Middle frontal gyrus (tissue), 1 donor: Measurements from ENCODE around the gene ACSL3.
"Not testable (repeated sequence)": the region's sequence is repeated elsewhere in the genome, so short reads cannot be mapped to it uniquely, and the experiment has no call there.

ENCODE experiments used
- DNase-seq: peaks from one replicate; pipeline ENCODE4 v3.0.0-alpha.2; 2015; ENCODE audit warnings: low spot score; ENCODE audit errors: extremely low spot score

ACSL3 gene

DNA sequence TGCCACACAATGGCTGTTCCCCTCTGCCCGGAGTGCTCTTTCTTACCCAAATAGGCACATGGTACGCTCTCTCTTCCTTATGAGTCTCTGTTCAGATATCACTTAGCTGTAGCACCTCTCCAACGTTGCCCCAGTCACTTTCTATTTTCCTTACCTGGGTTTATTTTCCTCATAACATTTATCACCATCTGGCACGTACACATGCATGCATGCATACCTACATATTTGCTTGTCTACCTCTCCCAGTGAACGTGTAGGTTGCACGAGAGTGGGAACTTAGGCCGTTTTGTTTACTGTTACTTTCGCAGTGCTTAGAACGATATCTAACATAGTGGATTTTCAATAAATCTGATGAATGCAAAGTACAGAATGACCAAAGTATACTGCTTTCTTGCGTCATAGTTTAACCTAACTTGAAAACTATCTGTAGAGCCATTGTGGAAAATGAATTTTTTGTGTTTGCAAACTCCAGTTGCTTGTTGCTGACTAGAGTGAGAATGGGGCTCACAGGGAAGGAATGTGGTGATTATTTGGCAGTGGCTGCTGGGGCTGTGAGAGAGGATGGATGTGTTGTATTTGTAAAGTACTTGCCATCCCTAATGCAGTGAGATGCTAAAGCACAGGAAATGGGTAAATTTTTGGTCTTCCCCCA is 47.1 kb downstream of the ACSL3 start:
- no peak for DNase-seq

DNA sequence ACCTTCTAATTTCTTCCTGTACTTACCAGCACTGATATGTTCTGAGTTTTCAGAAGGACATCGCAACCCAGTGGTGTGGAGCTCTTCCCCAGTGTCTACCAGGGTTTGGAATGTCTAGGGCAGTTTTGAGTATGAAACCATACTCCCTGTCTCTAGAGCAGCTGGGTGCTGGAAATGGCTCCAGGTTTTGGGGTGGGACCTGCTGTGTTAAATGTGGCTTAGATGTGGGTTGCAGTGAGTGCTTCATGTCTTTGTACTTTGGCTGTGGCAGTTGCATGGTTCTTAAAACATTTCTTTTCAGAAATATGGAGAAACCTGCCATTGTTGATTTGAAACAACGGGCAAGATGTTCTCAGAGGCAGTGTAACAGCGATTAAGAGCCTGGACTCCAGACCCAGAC is 48.5 kb downstream of the ACSL3 start:
- no peak for DNase-seq

DNA sequence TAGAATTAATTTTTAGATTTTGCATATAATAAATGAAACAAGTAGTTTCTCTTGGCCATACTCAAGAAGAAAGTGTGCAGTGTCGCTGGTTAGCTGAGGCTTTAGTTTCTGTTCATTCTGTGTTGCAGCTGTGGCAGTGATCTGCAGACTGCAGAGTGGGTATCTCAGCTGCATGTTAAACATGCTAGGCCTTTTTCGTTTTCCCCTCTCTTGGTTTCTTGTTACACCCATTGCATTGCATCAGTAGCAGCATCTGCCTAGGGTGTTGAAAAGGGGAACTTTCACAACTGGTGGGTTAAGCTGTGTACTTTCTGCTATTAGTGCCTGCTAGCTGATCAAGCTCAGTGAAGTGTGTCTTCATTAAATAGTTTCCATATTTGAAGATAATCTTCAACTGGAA is 51.3 kb downstream of the ACSL3 start:
- no peak for DNase-seq

DNA sequence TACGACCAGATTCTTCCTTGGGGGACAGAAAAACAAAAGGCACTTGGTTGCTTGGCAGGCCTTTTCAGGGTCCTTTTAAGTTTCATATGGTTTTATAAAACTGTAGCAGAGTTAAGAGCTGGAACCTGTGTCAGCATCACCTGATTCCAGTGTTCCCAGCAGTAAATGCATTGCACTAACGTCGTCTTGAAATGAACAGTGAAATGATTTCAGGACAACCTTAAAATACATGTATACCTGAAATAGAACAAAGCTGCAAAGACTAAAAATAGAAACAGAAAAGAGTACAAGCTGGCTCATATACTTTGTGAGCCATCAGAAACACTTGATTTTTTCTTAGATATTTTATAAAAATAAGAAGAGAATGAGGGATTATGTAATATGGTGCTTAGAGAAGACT is 51.9 kb downstream of the ACSL3 start:
- no peak for DNase-seq

DNA sequence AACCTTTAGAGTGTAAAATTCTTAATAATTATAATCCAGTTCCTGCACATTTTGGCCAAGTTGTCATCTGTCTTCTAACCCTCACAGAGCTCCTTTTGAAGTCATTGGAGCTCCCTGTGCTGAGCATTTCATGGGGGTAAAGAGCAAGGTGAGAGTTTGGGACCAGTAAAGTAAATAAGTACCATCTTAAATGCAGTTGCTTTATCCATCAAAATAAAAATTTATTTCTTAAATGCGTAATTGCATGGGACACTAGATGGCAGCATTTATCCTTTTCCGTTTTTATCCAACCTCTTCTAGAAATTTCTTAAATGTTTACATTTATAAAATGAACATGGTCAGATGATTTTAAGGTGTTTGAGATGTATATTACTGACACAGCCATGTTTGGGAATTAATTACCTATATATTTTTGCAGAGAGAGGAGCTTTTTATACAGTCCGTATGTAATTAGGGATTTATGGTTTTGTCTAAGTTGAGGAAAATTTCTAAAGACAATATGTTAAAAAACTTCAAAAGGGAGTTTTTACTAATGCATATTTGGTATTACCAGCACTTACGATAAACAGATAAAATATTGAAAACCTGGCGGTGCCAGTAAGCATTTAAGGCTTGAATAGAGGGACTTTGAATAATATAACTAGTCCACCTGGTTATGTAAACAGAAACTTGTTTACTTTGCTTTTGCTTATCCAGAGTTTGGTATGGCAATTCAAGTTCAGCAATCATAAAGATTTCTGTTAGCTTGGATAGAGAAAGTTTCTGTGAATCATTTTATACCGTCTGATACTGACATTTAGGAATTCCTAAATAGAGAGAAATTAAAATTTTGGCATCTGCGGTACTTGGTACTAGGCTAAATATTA is 54.5 kb downstream of the ACSL3 start:
- no peak for DNase-seq

DNA sequence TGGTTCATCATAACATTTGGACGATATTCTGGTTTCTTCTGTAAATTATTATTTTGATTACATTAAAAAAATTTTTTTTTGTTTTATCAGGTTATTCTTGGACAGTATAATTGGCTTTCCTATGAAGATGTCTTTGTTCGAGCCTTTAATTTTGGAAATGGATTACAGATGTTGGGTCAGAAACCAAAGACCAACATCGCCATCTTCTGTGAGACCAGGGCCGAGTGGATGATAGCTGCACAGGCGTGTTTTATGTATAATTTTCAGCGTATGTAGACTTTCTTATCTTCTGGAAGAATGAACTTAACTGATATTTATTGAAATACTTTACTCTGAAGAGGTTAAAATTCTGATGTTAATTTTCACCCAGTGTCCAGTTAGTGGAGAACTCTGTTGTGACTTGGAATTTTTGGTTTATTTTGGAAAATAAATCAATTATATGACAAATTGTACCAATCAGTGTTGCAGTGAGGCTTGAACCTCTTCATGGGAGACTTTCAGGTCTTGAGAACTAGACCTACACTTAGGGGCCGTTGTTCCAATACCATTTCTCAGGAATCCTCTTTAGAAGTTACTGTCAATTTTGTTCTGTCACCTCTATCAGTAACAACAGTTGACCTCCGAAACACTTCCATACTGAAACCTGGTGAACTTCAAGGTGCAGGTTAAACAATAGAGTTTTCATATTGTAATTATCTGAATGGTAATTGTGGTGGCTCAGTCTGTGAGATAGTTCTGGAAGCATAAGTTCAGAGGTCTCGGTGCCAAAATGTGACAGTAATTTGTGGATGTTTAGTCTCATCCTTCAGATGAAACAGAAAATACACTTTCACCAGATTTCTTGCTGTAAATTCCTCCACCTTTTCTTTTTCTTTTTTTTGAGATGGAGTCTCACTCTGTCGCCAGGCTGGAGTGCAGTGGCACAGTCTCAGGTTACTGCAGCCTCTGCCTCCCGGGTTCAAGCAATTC is 55.7 kb downstream of the ACSL3 start:
- DNase-seq, result no peak

DNA sequence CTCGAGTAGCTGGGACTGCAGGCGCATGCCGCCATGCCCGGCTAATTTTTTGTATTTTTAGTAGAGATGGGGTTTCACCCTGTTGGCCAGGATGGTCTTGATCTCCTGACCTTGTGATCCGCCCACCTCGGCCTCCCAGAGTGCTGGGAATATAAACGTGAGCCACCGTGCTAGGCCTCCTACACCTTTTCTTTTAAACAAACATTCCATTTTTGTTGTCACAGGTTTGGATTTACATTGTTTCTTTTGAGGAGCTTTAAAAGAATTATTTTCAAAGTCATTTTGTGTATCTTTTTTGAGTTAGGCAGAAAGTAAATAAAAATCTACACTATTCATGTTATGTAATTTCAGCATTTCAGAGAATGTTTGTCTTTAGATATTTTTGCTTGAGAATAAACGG is 56.4 kb downstream of the ACSL3 start:
- not testable (repeated sequence) for DNase-seq

DNA sequence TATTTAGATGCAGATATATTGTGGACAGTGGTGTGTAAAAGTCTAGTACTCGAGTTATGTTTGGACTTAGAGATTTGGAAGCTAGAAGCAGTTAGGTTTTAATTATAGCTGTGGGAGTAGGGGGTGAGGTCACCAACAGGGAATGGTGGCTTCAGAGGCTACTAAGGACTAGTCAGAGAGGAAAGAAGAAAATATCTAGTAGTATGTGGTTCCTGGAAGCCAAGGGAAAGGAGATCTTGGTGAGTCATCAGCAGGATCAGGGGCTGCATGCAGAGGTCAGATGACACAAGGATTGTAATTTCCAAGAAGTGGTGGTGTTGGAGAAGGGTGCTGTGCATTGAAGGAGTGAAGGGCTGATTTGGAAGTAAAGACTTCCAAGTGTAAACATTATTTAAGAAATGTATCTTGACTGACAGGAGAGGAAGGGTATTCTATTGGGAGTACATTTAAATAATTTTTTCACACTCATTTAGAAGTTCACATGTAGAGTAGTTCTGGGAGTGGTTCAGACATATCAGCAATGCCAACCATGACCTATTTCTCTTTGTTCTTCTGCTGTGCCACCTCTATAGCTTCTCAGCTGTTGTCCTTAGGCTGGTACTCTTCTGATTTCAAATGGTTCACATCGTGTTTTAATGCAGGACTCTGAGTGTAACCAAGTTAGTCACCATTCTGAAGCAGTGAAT is 59.1 kb downstream of the ACSL3 start:
- no peak for DNase-seq

DNA sequence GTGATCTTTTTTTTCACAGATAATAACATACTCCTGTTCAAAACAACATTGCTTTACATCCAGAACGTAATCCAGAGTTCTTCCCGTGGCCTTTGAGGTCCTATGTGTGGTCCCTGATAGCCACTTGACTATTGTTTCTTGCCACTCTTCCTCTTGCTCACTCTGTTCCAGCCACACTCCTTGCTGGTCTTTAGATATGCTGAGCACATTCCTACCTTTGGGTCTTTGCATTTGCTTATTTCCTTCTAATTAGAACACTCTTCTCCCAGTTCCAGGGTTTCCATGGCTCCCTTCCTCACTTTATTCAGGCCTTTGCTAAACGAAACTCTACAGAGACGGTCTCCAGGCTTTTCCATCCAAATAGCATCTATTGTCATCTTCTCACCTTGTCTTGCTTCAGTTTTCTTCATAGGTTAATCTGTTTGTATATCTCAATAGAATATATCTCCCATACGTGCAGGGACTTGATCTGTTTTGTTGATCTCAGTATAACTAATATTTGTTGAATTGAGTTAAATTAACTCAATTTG is 59.9 kb downstream of the ACSL3 start:
- no peak for DNase-seq

DNA sequence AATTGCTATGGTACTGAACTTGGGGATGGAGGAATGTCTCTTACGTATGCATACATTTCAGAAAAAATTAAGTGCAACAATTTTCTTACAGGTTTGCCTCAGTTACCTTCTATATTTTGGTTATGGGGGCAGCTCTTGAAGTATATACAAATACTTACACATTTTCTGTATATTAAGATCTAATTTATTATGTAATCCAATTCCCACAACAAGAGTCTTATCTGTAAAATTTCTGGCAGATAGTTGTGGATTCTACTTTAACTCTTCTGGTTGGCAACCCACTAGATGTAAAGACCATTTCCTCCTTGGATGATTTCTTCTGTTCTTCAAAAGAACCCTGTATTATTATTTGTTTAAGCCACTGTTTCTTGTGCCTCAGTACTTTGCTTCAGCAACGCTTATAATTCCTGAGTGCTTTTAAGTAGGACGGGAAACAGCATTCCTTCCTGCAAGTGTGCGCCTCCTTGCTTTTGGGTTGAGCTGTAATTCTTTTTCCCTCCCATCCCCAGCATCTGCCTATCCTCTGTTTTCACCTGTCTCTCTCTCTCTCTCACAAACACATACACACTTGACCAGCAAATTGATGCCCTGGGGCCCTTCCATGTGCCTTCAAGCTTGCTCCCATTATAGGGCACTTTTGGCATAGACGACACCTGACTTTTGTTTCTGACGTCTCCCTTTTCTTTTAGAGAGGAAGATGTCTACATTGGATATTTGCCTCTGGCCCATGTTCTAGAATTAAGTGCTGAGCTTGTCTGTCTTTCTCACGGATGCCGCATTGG is 61.4 kb downstream of the ACSL3 start:
- DNase-seq, result no peak

DNA sequence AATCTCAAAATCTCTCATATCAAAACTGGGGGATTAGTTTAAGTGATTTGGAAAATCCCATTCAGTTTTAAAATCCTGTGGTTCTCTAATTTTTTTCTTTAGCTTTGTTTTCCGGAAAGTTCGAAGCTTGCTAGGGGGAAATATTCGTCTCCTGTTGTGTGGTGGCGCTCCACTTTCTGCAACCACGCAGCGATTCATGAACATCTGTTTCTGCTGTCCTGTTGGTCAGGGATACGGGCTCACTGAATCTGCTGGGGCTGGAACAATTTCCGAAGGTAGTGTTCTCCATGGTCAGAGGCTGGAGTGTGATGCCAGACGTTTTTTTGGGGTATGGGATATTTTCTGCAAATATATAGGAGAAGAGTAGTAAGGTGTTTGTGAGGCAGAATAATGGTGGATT is 66.1 kb downstream of the ACSL3 start:
- DNase-seq, result no peak

DNA sequence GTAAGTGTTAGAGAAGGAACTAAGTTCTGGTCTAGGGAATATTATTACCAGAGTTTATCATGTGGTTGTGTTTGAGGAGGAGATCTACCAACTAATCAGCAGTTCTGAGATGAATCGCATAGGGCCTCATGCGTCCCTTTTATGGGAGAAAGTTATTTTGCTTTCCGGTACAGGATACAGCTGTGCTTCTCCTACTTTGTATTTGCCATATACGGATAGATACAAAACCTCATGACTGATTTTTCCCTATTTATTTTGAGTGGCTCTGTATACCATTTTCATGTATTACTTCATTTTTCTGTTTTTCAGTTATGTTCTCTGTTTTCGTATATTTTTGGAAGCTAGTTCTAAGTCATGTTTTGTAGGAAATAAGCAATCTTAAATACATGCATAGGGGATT is 66.8 kb downstream of the ACSL3 start:
- no peak for DNase-seq

DNA sequence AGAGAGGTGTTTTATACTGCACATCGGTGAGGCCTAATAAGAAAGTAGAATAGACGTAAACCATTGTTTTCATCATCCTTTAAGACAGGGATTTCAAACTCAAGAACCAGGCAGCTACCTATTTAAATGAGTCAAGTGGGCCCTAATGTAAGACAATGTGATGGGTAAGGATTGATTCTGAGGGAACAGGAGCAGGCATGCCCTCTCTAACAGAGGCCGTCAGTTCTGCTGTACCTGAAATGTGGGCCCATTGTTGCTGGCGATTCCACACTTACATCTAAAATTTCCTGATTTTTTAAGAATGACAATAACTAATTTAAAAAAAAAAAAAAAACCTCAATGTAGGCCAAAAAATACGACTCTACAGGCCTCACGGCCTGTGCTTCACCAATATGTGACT is 67.5 kb downstream of the ACSL3 start:
- DNase-seq, result no peak

DNA sequence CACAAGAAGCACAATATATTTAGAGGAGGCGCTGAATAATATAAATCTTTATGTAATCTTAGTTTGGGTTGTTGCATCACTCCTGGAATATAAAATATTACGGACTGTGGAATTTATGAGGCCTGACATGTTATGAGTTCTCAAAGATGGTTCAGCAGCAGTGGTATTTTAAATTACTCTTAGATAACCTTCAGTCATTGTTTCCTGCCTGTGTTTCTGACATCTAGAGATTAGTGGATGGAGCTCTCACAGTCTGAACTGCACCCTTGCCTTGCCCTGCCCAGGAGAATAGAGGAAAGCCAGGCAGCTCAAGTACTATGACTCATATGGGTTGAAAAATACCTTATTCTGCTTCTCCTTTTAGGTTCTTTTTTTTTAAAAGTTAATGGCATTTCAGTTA is 70.0 kb downstream of the ACSL3 start:
- DNase-seq, result no peak

DNA sequence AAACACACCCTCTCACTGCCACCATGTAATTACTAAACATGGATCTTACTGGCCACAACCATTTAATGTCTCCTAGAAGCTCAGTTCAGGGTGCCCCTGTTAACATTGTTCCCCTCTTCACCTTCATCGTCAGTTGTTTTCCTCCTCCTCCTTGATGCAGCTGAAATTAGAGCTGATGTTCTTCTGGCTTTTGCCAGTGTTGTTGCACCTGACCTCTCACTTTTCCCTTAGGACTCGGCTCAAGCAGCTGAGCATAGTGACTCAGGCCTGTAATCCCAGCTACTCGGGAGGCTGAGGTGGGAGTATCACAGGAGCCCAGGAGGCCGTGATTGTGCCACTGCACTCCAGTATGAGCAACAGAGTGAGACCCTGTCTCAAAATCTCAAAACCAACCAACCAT is 70.8 kb downstream of the ACSL3 start:
- DNase-seq, result no peak

DNA sequence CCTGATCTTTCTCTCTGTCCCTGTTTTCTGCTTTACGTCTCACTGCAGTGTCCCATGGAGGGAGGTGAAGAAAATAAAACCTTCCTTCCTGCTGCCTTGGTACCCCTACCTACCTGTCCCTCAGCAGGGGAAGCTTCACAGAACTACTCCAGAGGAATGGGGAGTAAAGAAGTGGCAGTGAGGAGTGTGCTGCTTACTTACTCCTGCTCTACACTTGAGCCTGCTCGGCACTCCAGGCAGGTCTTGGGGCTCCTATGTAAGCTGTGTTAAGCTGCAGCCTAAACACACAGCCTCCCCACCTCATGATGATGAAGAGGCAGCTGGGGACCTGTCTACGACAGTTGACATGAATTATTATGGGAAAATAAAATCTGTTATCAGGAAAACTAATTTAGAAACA is 72.6 kb downstream of the ACSL3 start:
- no peak for DNase-seq

DNA sequence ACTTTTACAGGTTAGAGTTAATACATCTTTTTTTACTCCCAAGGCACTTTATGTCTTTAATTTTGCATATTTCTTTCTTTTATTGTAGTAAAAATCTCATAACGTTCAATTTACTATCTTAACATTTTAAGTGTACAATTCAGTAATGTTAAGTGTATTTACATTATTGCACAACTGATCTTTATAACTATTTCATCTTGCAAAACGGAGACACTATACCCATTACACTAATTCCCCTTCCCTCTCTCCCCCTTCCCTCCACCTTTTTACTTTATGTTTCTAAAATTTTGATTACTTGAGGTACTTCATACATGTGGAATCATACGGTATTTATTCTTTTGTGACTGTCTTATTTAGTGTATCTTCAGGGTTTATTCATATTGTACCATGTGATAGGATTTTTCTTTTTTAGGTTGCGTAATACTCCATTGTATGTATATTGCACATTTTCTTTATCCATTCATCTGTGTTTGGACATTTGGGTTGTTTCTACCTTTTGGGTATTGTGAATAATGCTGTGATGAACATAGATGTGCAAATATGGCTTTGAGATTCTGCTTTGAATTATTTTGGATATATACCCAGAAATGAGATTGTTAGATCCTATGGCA is 75.0 kb downstream of the ACSL3 start:
- DNase-seq, result no peak

DNA sequence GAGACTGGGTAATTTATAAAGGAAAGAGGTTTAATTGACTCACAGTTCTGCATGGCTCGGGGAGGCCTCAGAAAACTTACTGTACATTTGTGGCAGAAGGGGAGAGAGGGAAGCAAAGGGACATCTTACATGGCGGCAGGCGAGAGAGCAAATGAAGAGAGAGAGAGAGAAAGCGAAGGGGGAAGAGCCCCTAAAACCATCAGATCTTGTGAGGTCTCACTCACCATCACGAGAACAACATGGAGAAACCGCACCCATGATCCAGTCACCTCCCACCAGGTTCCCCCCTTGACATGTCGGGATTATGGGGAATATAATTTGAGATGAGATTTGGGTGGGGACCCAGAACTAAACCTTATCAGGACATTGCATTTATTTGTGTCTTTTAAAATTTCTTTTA is 75.9 kb downstream of the ACSL3 start:
- no peak for DNase-seq

DNA sequence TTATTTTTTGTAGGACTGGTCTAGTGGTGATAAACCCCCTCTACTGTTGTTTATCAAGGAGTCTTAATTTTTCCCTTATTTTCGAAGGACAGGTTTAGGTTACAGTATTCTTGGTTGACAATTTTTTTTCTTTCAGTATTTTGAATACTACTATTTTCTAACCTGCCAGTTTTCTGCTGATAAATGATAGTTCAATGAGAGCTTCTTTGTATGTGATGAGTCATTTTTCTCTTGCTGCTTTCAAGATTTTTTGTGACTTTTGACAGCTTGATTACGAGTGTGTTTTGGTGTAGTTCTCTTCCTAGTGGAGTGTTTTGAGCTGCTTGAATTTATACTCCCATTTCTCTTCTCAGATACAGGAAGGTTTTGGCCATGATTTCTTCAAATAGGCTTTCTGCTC is 77.5 kb downstream of the ACSL3 start:
- no peak for DNase-seq
